GM21619 (cell line): ENCODE measurements around the gene TH.
"Not testable (repeated sequence)": the region's sequence is repeated elsewhere in the genome, so short reads cannot be mapped to it uniquely, and the experiment has no call there.

Experiments
- ATAC-seq: cut with Tn5 transposase; IDR thresholded peaks from one replicate; pipeline ENCODE4 v1.9.1; 2021; ENCODE audit not compliant: unreplicated experiment

Gene TH

GRCh38 chr11:2132246-2132645 lies 39.4 kb downstream of the TH start:
- ATAC-seq, result no peak

- no peak for ATAC-seq
Measured at GRCh38 chr11:2131371-2132236, 40.0 kb downstream of the TH start.

- no peak for ATAC-seq
Measured at GRCh38 chr11:2130881-2131352, 40.7 kb downstream of the TH start.

- ATAC-seq, result no peak
Measured at GRCh38 chr11:2129699-2130366, 41.8 kb downstream of the TH start.

GRCh38 chr11:2129308-2129698 lies 42.3 kb downstream of the TH start:
- ATAC-seq, result no peak

- no peak for ATAC-seq
Measured at GRCh38 chr11:2128511-2129307, 42.9 kb downstream of the TH start.

GRCh38 chr11:2128130-2128510 lies 43.5 kb downstream of the TH start:
- no peak for ATAC-seq

GRCh38 chr11:2127482-2128129 lies 44.0 kb downstream of the TH start:
- no peak for ATAC-seq

GRCh38 chr11:2126520-2127085 lies 45.0 kb downstream of the TH start:
- no peak for ATAC-seq

- ATAC-seq, result not testable (repeated sequence)
Measured at GRCh38 chr11:2124736-2125484, 46.7 kb downstream of the TH start.

- no peak for ATAC-seq
Measured at GRCh38 chr11:2123628-2123960, 48.0 kb downstream of the TH start.

- ATAC-seq, result no peak
Measured at GRCh38 chr11:2122907-2123627, 48.5 kb downstream of the TH start.

GRCh38 chr11:2122222-2122906 lies 49.3 kb downstream of the TH start:
- ATAC-seq, result no peak

GRCh38 chr11:2121227-2122130 lies 50.1 kb downstream of the TH start:
- no peak for ATAC-seq

GRCh38 chr11:2120359-2121100 lies 51.1 kb downstream of the TH start:
- no peak for ATAC-seq

- no peak for ATAC-seq
Measured at GRCh38 chr11:2118677-2119076, 52.9 kb downstream of the TH start.

GRCh38 chr11:2116680-2117079 lies 54.9 kb downstream of the TH start:
- ATAC-seq, result no peak
